Activated CD4-positive, alpha-beta T cell treated with anti-CD3 and anti-CD28 coated beads, Interleukin-2, amount 10 ng/mL, durations not matched to agents 7 days and 5 days (primary cell): Measurements from ENCODE around the gene CYP27C1. TPM values are rescaled to one million over a fixed set of nuclear protein-coding genes. Genes with fewer than 3 reads are reported as not detected.
A peak's percentile ranks its signal among the peaks of the same experiment; 100 is the strongest.
"Not testable (repeated sequence)": the region's sequence is repeated elsewhere in the genome, so short reads cannot be mapped to it uniquely, and the experiment has no call there.

ENCODE experiments used
- CTCF ChIA-PET: fragments of 350-600 bp; sonication (Branson Sonifier 250); formaldehyde crosslinking; loops from one replicate; lab custom pipeline; 2021; ENCODE audit warnings: antibody characterized with exemption; lab: Charles Lee
- POLR2A ChIA-PET: fragments of 350-600 bp; sonication (Branson Sonifier 250); formaldehyde crosslinking; loops from one replicate; lab custom pipeline; 2021; ENCODE audit warnings: antibody characterized with exemption; lab: Charles Lee
- DNase-seq: peaks from one replicate; pipeline ENCODE4 v3.0.0-alpha.2; 2020
- H3K27ac Mint-ChIP-seq: one replicate; pipeline ENCODE4 v1.8.0; 2021; ENCODE audit warnings: mild to moderate bottlenecking, moderate library complexity, mixed read lengths
- H3K27me3 Mint-ChIP-seq: one replicate; pipeline ENCODE4 v1.8.0; 2021; ENCODE audit warnings: mixed read lengths
- H3K36me3 Mint-ChIP-seq: one replicate; pipeline ENCODE4 v1.8.0; 2021; ENCODE audit warnings: low read depth, mixed read lengths
- H3K4me1 Mint-ChIP-seq: one replicate; pipeline ENCODE4 v1.8.0; 2021; ENCODE audit warnings: mixed read lengths
- H3K4me3 Mint-ChIP-seq: one replicate; pipeline ENCODE4 v1.8.0; 2021; ENCODE audit warnings: mild to moderate bottlenecking, moderate library complexity, mixed read lengths
- H3K9me3 Mint-ChIP-seq: one replicate; pipeline ENCODE4 v1.8.0; 2021; ENCODE audit warnings: mixed read lengths
- total RNA-seq, 2 experiments: library from RNA; stranded (reverse); gene quantifications; one replicate each; pipeline ENCODE4 v1.2.3, GENCODE V29; 2021

CYP27C1 gene
- total RNA-seq, 2 experiments from 2014 or later = not detected

GRCh38 chr2:127217470-127218325 lies 2.4 kb downstream of the CYP27C1 start:
- H3K27me3 Mint-ChIP-seq = peaks cover 65% of the 10 kb centered on the region
- H3K9me3 Mint-ChIP-seq = no peaks in the 10 kb centered on the region
- H3K36me3 Mint-ChIP-seq = peaks cover 3% of the 10 kb centered on the region
- H3K27ac Mint-ChIP-seq = no peak overlapping the region
- peaks cover 10% of the 10 kb centered on the region for H3K4me1 Mint-ChIP-seq
- H3K4me3 Mint-ChIP-seq = no peak overlapping the region
- CTCF ChIA-PET = interaction anchor here (1.1 kb wide), 1 partner anchor 303 kb away, joined by 3 read pairs; no protein-coding TSS in a partner anchor
- POLR2A ChIA-PET = no interaction called here
- DNase-seq = no peak

- no peak overlapping the region for H3K4me3 Mint-ChIP-seq
- no peaks in the 10 kb centered on the region for H3K9me3 Mint-ChIP-seq
- ChIA-PET CTCF (no interaction called here), POLR2A (no interaction called here)
- H3K27me3 Mint-ChIP-seq = peaks cover 74% of the 10 kb centered on the region
- H3K27ac Mint-ChIP-seq = no peak overlapping the region
- peaks cover 3% of the 10 kb centered on the region for H3K36me3 Mint-ChIP-seq
- peaks cover 10% of the 10 kb centered on the region for H3K4me1 Mint-ChIP-seq
- no peak for DNase-seq
These were observed 3.5 kb downstream of the CYP27C1 start for GRCh38 chr2:127216593-127216992.

GRCh38 chr2:127216095-127216494 lies 4.0 kb downstream of the CYP27C1 start:
- ChIA-PET POLR2A (no interaction called here), CTCF (no interaction called here)
- no peak for DNase-seq
- H3K4me3 Mint-ChIP-seq = no peak overlapping the region
- H3K27me3 Mint-ChIP-seq = peaks cover 76% of the 10 kb centered on the region
- peaks cover 10% of the 10 kb centered on the region for H3K4me1 Mint-ChIP-seq
- no peak overlapping the region for H3K27ac Mint-ChIP-seq
- H3K36me3 Mint-ChIP-seq = peaks cover 3% of the 10 kb centered on the region
- no peaks in the 10 kb centered on the region for H3K9me3 Mint-ChIP-seq

- H3K27ac Mint-ChIP-seq, POLR2A ChIA-PET, CTCF ChIA-PET: not testable (repeated sequence)
These were observed 5.9 kb downstream of the CYP27C1 start for GRCh38 chr2:127214201-127214600.

GRCh38 chr2:127208313-127208712 lies 11.8 kb downstream of the CYP27C1 start:
- DNase-seq = no peak
- H3K4me1 Mint-ChIP-seq = no peaks in the 10 kb centered on the region
- ChIA-PET POLR2A (no interaction called here), CTCF (no interaction called here)
- no peak overlapping the region for H3K27ac Mint-ChIP-seq
- H3K4me3 Mint-ChIP-seq = no peak overlapping the region
- no peaks in the 10 kb centered on the region for H3K36me3 Mint-ChIP-seq
- peaks cover 42% of the 10 kb centered on the region for H3K27me3 Mint-ChIP-seq
- no peaks in the 10 kb centered on the region for H3K9me3 Mint-ChIP-seq

More at GRCh38 chr2:127214201-127214600, 5.9 kb downstream of the CYP27C1 start:
- H3K36me3 Mint-ChIP-seq, DNase-seq, H3K4me3 Mint-ChIP-seq, H3K9me3 Mint-ChIP-seq, H3K4me1 Mint-ChIP-seq: not testable (repeated sequence)
- peaks cover 78% of the 10 kb centered on the region for H3K27me3 Mint-ChIP-seq

GRCh38 chr2:127205218-127206125 lies 14.6 kb downstream of the CYP27C1 start:
- H3K4me3 Mint-ChIP-seq = no peak overlapping the region
- no peaks in the 10 kb centered on the region for H3K36me3 Mint-ChIP-seq
- POLR2A ChIA-PET = no interaction called here
- H3K4me1 Mint-ChIP-seq = no peaks in the 10 kb centered on the region
- CTCF ChIA-PET = no interaction called here
- H3K27me3 Mint-ChIP-seq = peaks cover 19% of the 10 kb centered on the region
- no peak for DNase-seq
- H3K9me3 Mint-ChIP-seq = no peaks in the 10 kb centered on the region
- H3K27ac Mint-ChIP-seq = no peak overlapping the region

GRCh38 chr2:127201452-127201851 lies 18.6 kb downstream of the CYP27C1 start:
- H3K36me3 Mint-ChIP-seq = no peaks in the 10 kb centered on the region
- no peak for DNase-seq
- no peaks in the 10 kb centered on the region for H3K9me3 Mint-ChIP-seq
- H3K27me3 Mint-ChIP-seq = no peaks in the 10 kb centered on the region
- ChIA-PET CTCF (interaction anchor here (0.7 kb wide), 1 partner anchor 1206 kb away, joined by 3 read pairs; no protein-coding TSS in a partner anchor), POLR2A (no interaction called here)
- peaks cover 2% of the 10 kb centered on the region for H3K4me1 Mint-ChIP-seq
- no peak overlapping the region for H3K27ac Mint-ChIP-seq
- H3K4me3 Mint-ChIP-seq = no peak overlapping the region

- peaks cover 2% of the 10 kb centered on the region for H3K4me1 Mint-ChIP-seq
- H3K27ac Mint-ChIP-seq = no peak overlapping the region
- H3K9me3 Mint-ChIP-seq = no peaks in the 10 kb centered on the region
- CTCF ChIA-PET = no interaction called here
- POLR2A ChIA-PET = no interaction called here
- no peak overlapping the region for H3K4me3 Mint-ChIP-seq
- H3K36me3 Mint-ChIP-seq = no peaks in the 10 kb centered on the region
- no peak for DNase-seq
- no peaks in the 10 kb centered on the region for H3K27me3 Mint-ChIP-seq
These were observed 19.1 kb downstream of the CYP27C1 start for GRCh38 chr2:127200962-127201361.

GRCh38 chr2:127199223-127199622 lies 20.9 kb downstream of the CYP27C1 start:
- Mint-ChIP-seq H3K36me3 (no peaks in the 10 kb centered on the region), H3K27ac (no peak overlapping the region), H3K4me3 (no peak overlapping the region), H3K27me3 (no peaks in the 10 kb centered on the region), H3K4me1 (peaks cover 2% of the 10 kb centered on the region), H3K9me3 (no peaks in the 10 kb centered on the region)
- CTCF ChIA-PET = interaction anchor here (1.1 kb wide), 1 partner anchor 17 kb away, joined by 3 read pairs; no protein-coding TSS in a partner anchor
- POLR2A ChIA-PET = no interaction called here
- no peak for DNase-seq

GRCh38 chr2:127197475-127198385 lies 22.4 kb downstream of the CYP27C1 start:
- H3K4me1 Mint-ChIP-seq = peaks cover 2% of the 10 kb centered on the region
- no peak overlapping the region for H3K27ac Mint-ChIP-seq
- H3K36me3 Mint-ChIP-seq = no peaks in the 10 kb centered on the region
- ChIA-PET POLR2A (no interaction called here), CTCF (interaction anchor here (0.7 to 0.9 kb wide), 3 partner anchors 25 to 401 kb away, joined by 3 read pairs; no protein-coding TSS in a partner anchor)
- peak overlapping the region; percentile 47 for H3K4me3 Mint-ChIP-seq
- DNase-seq = peak; percentile 58
- no peaks in the 10 kb centered on the region for H3K27me3 Mint-ChIP-seq
- H3K9me3 Mint-ChIP-seq = no peaks in the 10 kb centered on the region

- peaks cover 2% of the 10 kb centered on the region for H3K4me1 Mint-ChIP-seq
- H3K27me3 Mint-ChIP-seq = no peaks in the 10 kb centered on the region
- H3K4me3 Mint-ChIP-seq = no peak overlapping the region
- CTCF ChIA-PET = interaction anchor here (0.7 to 0.9 kb wide), 3 partner anchors 25 to 402 kb away, joined by 3 read pairs; no protein-coding TSS in a partner anchor
- H3K36me3 Mint-ChIP-seq = no peaks in the 10 kb centered on the region
- no peak overlapping the region for H3K27ac Mint-ChIP-seq
- no peak for DNase-seq
- no peaks in the 10 kb centered on the region for H3K9me3 Mint-ChIP-seq
- POLR2A ChIA-PET = no interaction called here
These were observed 23.1 kb downstream of the CYP27C1 start for GRCh38 chr2:127196998-127197397.

GRCh38 chr2:127196549-127196948 lies 23.6 kb downstream of the CYP27C1 start:
- no peaks in the 10 kb centered on the region for H3K27me3 Mint-ChIP-seq
- H3K9me3 Mint-ChIP-seq = no peaks in the 10 kb centered on the region
- POLR2A ChIA-PET = no interaction called here
- H3K4me1 Mint-ChIP-seq = peaks cover 2% of the 10 kb centered on the region
- DNase-seq = no peak
- no peak overlapping the region for H3K27ac Mint-ChIP-seq
- no peak overlapping the region for H3K4me3 Mint-ChIP-seq
- CTCF ChIA-PET = no interaction called here
- no peaks in the 10 kb centered on the region for H3K36me3 Mint-ChIP-seq
